Parathyroid adenoma (tissue), 2 donors: ENCODE measurements around the gene CACNG3.

Source experiments
- H2AFZ ChIP-seq: fragments of 300-600 bp; sonication (generic); one replicate; pipeline ENCODE4 v1.7.0; 2017; ENCODE audit warnings: antibody characterized with exemption, mild to moderate bottlenecking
- H3K27ac ChIP-seq: fragments of 300-600 bp; sonication (generic); one replicate; pipeline ENCODE4 v1.7.0; 2017
- H3K27me3 ChIP-seq: fragments of 300-600 bp; sonication (generic); one replicate; pipeline ENCODE4 v1.7.0; 2017; ENCODE audit warnings: low read length; ENCODE audit not compliant: control insufficient read depth, insufficient read depth
- H3K36me3 ChIP-seq: fragments of 300-600 bp; sonication (generic); one replicate; pipeline ENCODE4 v1.7.0; 2017; ENCODE audit warnings: low read length; ENCODE audit not compliant: control insufficient read depth, insufficient read depth
- H3K4me1 ChIP-seq: fragments of 300-600 bp; sonication (generic); one replicate; pipeline ENCODE4 v1.7.0; 2017; ENCODE audit warnings: control low read depth
- H3K4me2 ChIP-seq: fragments of 300-600 bp; sonication (generic); one replicate; pipeline ENCODE4 v1.7.0; 2017; ENCODE audit warnings: low read length
- H3K4me3 ChIP-seq: fragments of 300-600 bp; sonication (generic); one replicate; pipeline ENCODE4 v1.7.0; 2017; ENCODE audit warnings: low read depth, low read length
- H3K79me2 ChIP-seq: fragments of 300-600 bp; sonication (generic); one replicate; pipeline ENCODE4 v1.7.0; 2017; ENCODE audit warnings: control low read depth
- H3K9ac ChIP-seq: fragments of 300-600 bp; sonication (generic); one replicate; pipeline ENCODE4 v1.7.0; 2017; ENCODE audit warnings: mild to moderate bottlenecking
- H3K9me3 ChIP-seq: fragments of 300-600 bp; sonication (generic); one replicate; pipeline ENCODE4 v1.7.0; 2017; ENCODE audit warnings: low read length; ENCODE audit not compliant: control insufficient read depth
- CTCF ChIP-seq: fragments of 300-600 bp; sonication (generic); IDR thresholded peaks from one replicate; pipeline ENCODE4 v1.7.0; 2017; ENCODE audit warnings: antibody characterized with exemption, mild to moderate bottlenecking
- donor health status: primary hyperparathyroidism.

Gene CACNG3

GRCh38 chr16:24319126-24319814, 63.1 kb downstream of the CACNG3 start:
- H3K27me3 ChIP-seq, result no peaks in the 10 kb centered on the region
- H3K4me3 ChIP-seq, result no peak overlapping the region
- H3K27ac ChIP-seq, result no peak overlapping the region
- H2AFZ ChIP-seq, result no peak overlapping the region
- H3K4me1 ChIP-seq, result no peaks in the 10 kb centered on the region
- H3K9ac ChIP-seq, result no peak overlapping the region
- H3K79me2 ChIP-seq, result no peaks in the 10 kb centered on the region
- H3K36me3 ChIP-seq, result no peaks in the 10 kb centered on the region
- H3K4me2 ChIP-seq, result no peak overlapping the region
- H3K9me3 ChIP-seq, result no peaks in the 10 kb centered on the region
- TF ChIP-seq CTCF, result no peak

- Histone ChIP-seq H3K9ac (no peak overlapping the region), H3K27me3 (no peaks in the 10 kb centered on the region)
- TF ChIP-seq CTCF, result no peak
Observed at GRCh38 chr16:24322106-24322505, 66.0 kb downstream of the CACNG3 start.

GRCh38 chr16:24324421-24324820, 68.3 kb downstream of the CACNG3 start:
- H3K36me3 ChIP-seq, result no peaks in the 10 kb centered on the region
- H3K79me2 ChIP-seq, result no peaks in the 10 kb centered on the region
- H3K9me3 ChIP-seq, result no peaks in the 10 kb centered on the region

More at GRCh38 chr16:24322106-24322505, 66.0 kb downstream of the CACNG3 start:
- Histone ChIP-seq H3K4me3 (no peak overlapping the region), H3K4me2 (no peak overlapping the region), H3K4me1 (no peaks in the 10 kb centered on the region), H3K27ac (no peak overlapping the region), H2AFZ (no peak overlapping the region), H3K9me3 (no peaks in the 10 kb centered on the region), H3K79me2 (no peaks in the 10 kb centered on the region), H3K36me3 (no peaks in the 10 kb centered on the region)

GRCh38 chr16:24328835-24329452, 72.8 kb downstream of the CACNG3 start:
- no peak overlapping the region for H3K9ac ChIP-seq
- TF ChIP-seq CTCF, result no peak
- no peaks in the 10 kb centered on the region for H3K4me1 ChIP-seq

More at GRCh38 chr16:24324421-24324820, 68.3 kb downstream of the CACNG3 start:
- Histone ChIP-seq H3K27me3 (no peaks in the 10 kb centered on the region), H2AFZ (no peak overlapping the region), H3K9ac (no peak overlapping the region), H3K4me3 (no peak overlapping the region), H3K4me1 (no peaks in the 10 kb centered on the region), H3K4me2 (no peak overlapping the region), H3K27ac (no peak overlapping the region)
- no peak for TF ChIP-seq CTCF

More at GRCh38 chr16:24328835-24329452, 72.8 kb downstream of the CACNG3 start:
- Histone ChIP-seq H3K4me2 (no peak overlapping the region), H3K9me3 (no peaks in the 10 kb centered on the region), H3K27ac (no peak overlapping the region), H3K27me3 (no peaks in the 10 kb centered on the region), H3K36me3 (no peaks in the 10 kb centered on the region), H3K4me3 (no peak overlapping the region), H2AFZ (no peak overlapping the region), H3K79me2 (no peaks in the 10 kb centered on the region)
